GM19395 (cell line): Measurements from ENCODE around the gene LHFPL6.
A peak's percentile ranks its signal among the peaks of the same experiment; 100 is the strongest.
"Not testable (repeated sequence)": the region's sequence is repeated elsewhere in the genome, so short reads cannot be mapped to it uniquely, and the experiment has no call there.

ENCODE experiments used
- ATAC-seq: cut with Tn5 transposase; IDR thresholded peaks from one replicate; pipeline ENCODE4 v1.9.1; 2021; ENCODE audit warnings: mild to moderate bottlenecking, moderate library complexity; ENCODE audit not compliant: unreplicated experiment

LHFPL6 gene

GRCh38 chr13:39364947-39365468 is 238.0 kb downstream of the LHFPL6 start:
- no peak for ATAC-seq

GRCh38 chr13:39363382-39363772 is 239.6 kb downstream of the LHFPL6 start:
- ATAC-seq = no peak

- no peak for ATAC-seq
These were observed 240.2 kb downstream of the LHFPL6 start for GRCh38 chr13:39362652-39363381.

GRCh38 chr13:39353988-39354387 is 249.0 kb downstream of the LHFPL6 start:
- no peak for ATAC-seq

- ATAC-seq = no peak
These were observed 252.5 kb downstream of the LHFPL6 start for GRCh38 chr13:39350461-39350881.

GRCh38 chr13:39349391-39349960 is 253.5 kb downstream of the LHFPL6 start:
- ATAC-seq = no peak

GRCh38 chr13:39347926-39348901 is 254.8 kb downstream of the LHFPL6 start:
- peak; percentile 77 for ATAC-seq

- ATAC-seq = no peak
These were observed 257.0 kb downstream of the LHFPL6 start for GRCh38 chr13:39345982-39346381.

- no peak for ATAC-seq
These were observed 261.7 kb downstream of the LHFPL6 start for GRCh38 chr13:39341251-39341650.

- not testable (repeated sequence) for ATAC-seq
These were observed 264.9 kb downstream of the LHFPL6 start for GRCh38 chr13:39338114-39338513.

- ATAC-seq = no peak
These were observed 266.1 kb downstream of the LHFPL6 start for GRCh38 chr13:39336937-39337336.

GRCh38 chr13:39336207-39336606 is 266.8 kb downstream of the LHFPL6 start:
- ATAC-seq = no peak

GRCh38 chr13:39335721-39336120 is 267.3 kb downstream of the LHFPL6 start:
- ATAC-seq = no peak

- ATAC-seq = no peak
These were observed 272.5 kb downstream of the LHFPL6 start for GRCh38 chr13:39330504-39330903.

GRCh38 chr13:39329182-39329639 is 273.8 kb downstream of the LHFPL6 start:
- no peak for ATAC-seq

GRCh38 chr13:39327172-39327479 is 275.9 kb downstream of the LHFPL6 start:
- ATAC-seq = no peak

GRCh38 chr13:39326469-39327171 is 276.4 kb downstream of the LHFPL6 start:
- ATAC-seq = no peak

GRCh38 chr13:39324806-39325311 is 278.1 kb downstream of the LHFPL6 start:
- no peak for ATAC-seq

- no peak for ATAC-seq
These were observed 280.0 kb downstream of the LHFPL6 start for GRCh38 chr13:39322836-39323585.

GRCh38 chr13:39321574-39321973 is 281.4 kb downstream of the LHFPL6 start:
- no peak for ATAC-seq
